ENCODE data around the gene DGCR6L.
A peak's percentile ranks its signal among the peaks of the same experiment; 100 is the strongest.
"Not testable (repeated sequence)": the region's sequence is repeated elsewhere in the genome, so short reads cannot be mapped to it uniquely, and the experiment has no call there.

Gene DGCR6L

GRCh38 chr22:20291249-20291586, 28.6 kb downstream of the DGCR6L start:
- no peak for DNase-seq

GRCh38 chr22:20290578-20291248, 29.1 kb downstream of the DGCR6L start:
- no peak for DNase-seq

GRCh38 chr22:20290045-20290392, 29.8 kb downstream of the DGCR6L start:
- no peak for DNase-seq

GRCh38 chr22:20289182-20290044, 30.4 kb downstream of the DGCR6L start:
- not testable (repeated sequence) for DNase-seq

- not testable (repeated sequence) for DNase-seq
These were observed 33.0 kb downstream of the DGCR6L start for GRCh38 chr22:20286784-20287423.

GRCh38 chr22:20286312-20286660, 33.6 kb downstream of the DGCR6L start:
- DNase-seq = not testable (repeated sequence)

- DNase-seq = peak; percentile 65
These were observed 34.2 kb downstream of the DGCR6L start for GRCh38 chr22:20285473-20286311.

- DNase-seq = no peak
These were observed 35.3 kb downstream of the DGCR6L start for GRCh38 chr22:20284471-20285086.

GRCh38 chr22:20283674-20284066, 36.2 kb downstream of the DGCR6L start:
- DNase-seq = no peak

- DNase-seq = no peak
These were observed 36.8 kb downstream of the DGCR6L start for GRCh38 chr22:20282901-20283673.

GRCh38 chr22:20281891-20282290, 38.0 kb downstream of the DGCR6L start:
- no peak for DNase-seq

GRCh38 chr22:20281473-20281872, 38.4 kb downstream of the DGCR6L start:
- DNase-seq = not testable (repeated sequence)

- no peak for DNase-seq
These were observed 39.0 kb downstream of the DGCR6L start for GRCh38 chr22:20280866-20281265.

- peak; percentile 49 for DNase-seq
These were observed 39.7 kb downstream of the DGCR6L start for GRCh38 chr22:20280163-20280562.

GRCh38 chr22:20279662-20280134, 40.2 kb downstream of the DGCR6L start:
- DNase-seq = no peak

- not testable (repeated sequence) for DNase-seq
These were observed 41.0 kb downstream of the DGCR6L start for GRCh38 chr22:20278726-20279490.

- not testable (repeated sequence) for DNase-seq
These were observed 41.8 kb downstream of the DGCR6L start for GRCh38 chr22:20277936-20278635.

- DNase-seq = no peak
These were observed 43.4 kb downstream of the DGCR6L start for GRCh38 chr22:20276468-20276867.

GRCh38 chr22:20275836-20276235, 44.0 kb downstream of the DGCR6L start:
- DNase-seq = no peak

GRCh38 chr22:20275325-20275724, 44.5 kb downstream of the DGCR6L start:
- not testable (repeated sequence) for DNase-seq
